A549 (cell line): ENCODE data around the gene TSPAN3. TPM values are rescaled to one million over a fixed set of nuclear protein-coding genes. Genes with fewer than 3 reads are reported as not detected.

Experiments used
- ATAC-seq, 2 experiments: fragments of 200-7000 bp in 1 of 2; fragments of >200 bp in 1 of 2; cut with Nextera tagmentation in 1 of 2; cut with Tn5 transposase in 1 of 2; 3 replicates each; pipeline versions ENCODE4 v1.8.0 to v1.9.1; 2018 to 2020; ENCODE audit warnings: mild to moderate bottlenecking in 1 of 2, moderate library complexity in 1 of 2
- CTCF ChIA-PET: fragments of 300-600 bp; sonication (Branson Sonifier 250); formaldehyde crosslinking; extraction: SDS; loops from one replicate; lab custom pipeline; 2021; ENCODE audit warnings: antibody characterized with exemption, inconsistent platforms; lab: Yijun Ruan, JAX
- POLR2A ChIA-PET: fragments of 350-600 bp; formaldehyde crosslinking; extraction: SDS; loops from one replicate; lab custom pipeline; 2021; ENCODE audit warnings: antibody characterized with exemption, inconsistent platforms; lab: Yijun Ruan, JAX
- DNase-seq, 2 experiments: peaks; one replicate each; pipeline versions ENCODE4 v3.0.0 to v3.0.0-alpha.2; 2011 to 2016; ENCODE audit warnings: low read depth in 1 of 2, low spot score in 1 of 2
- FAIRE-seq: peaks from 2 replicates; lab custom pipeline; 2011; peaks lifted over from hg19 to GRCh38; lab: Jason Lieb, UNC
- H3K27ac ChIP-seq, 2 experiments: fragments of >200 bp; sonication (Bioruptor Twin); formaldehyde crosslinking; 3 replicates each; pipeline ENCODE4 v1.5.1; 2016 to 2017
- H3K4me1 ChIP-seq: fragments of >200 bp; sonication (Bioruptor Twin); formaldehyde crosslinking; 3 replicates; pipeline ENCODE4 v1.6.1; 2016
- H3K4me2 ChIP-seq: fragments of >200 bp; sonication (Bioruptor Twin); formaldehyde crosslinking; 3 replicates; pipeline ENCODE4 v1.6.1; 2016
- H3K4me3 ChIP-seq: fragments of >200 bp; sonication (Bioruptor Twin); formaldehyde crosslinking; 3 replicates; pipeline ENCODE4 v1.5.1; 2016
- H3K9me3 ChIP-seq: fragments of >200 bp; sonication (Bioruptor Twin); formaldehyde crosslinking; 3 replicates; pipeline ENCODE4 v1.6.1; 2016
- BCL3 ChIP-seq: fragments of >200 bp; sonication (Bioruptor Twin); formaldehyde crosslinking; IDR thresholded peaks from 3 replicates; pipeline ENCODE4 v1.6.1; 2016
- CBX2 ChIP-seq: fragments of 200-600 bp; sonication (generic); IDR thresholded peaks from 2 replicates; pipeline ENCODE4 v1.6.1; 2016; ENCODE audit warnings: low read depth, mild to moderate bottlenecking, borderline replicate concordance
- CBX8 ChIP-seq: fragments of 200-600 bp; sonication (generic); IDR thresholded peaks from 2 replicates; pipeline ENCODE4 v1.6.1; 2016
- E2F6 ChIP-seq: IDR thresholded peaks from 2 replicates; pipeline ENCODE4 v1.6.1; 2012; ENCODE audit warnings: low read depth, borderline replicate concordance
- ELK1 ChIP-seq: fragments of 150-350 bp; IDR thresholded peaks from 2 replicates; pipeline ENCODE4 v1.6.1; 2014; ENCODE audit warnings: low read depth, mild to moderate bottlenecking, low read length
- EP300 ChIP-seq, 2 experiments: fragments of >200 bp; sonication (Bioruptor Twin); formaldehyde crosslinking; IDR thresholded peaks; 2 replicates in 1 of 2; 3 replicates in 1 of 2; pipeline ENCODE4 v1.6.1; 2016 to 2017
- ESRRA ChIP-seq: fragments of 150-350 bp; IDR thresholded peaks from 2 replicates; pipeline ENCODE4 v1.6.1; 2014; ENCODE audit warnings: mild to moderate bottlenecking, low read length, borderline replicate concordance
- FOSB ChIP-seq: fragments of 250-450 bp; sonication (Bioruptor Pico); IDR thresholded peaks from 2 replicates; pipeline ENCODE4 v1.5.0; 2020; ENCODE audit warnings: mild to moderate bottlenecking, moderate library complexity
- GATA3 ChIP-seq: IDR thresholded peaks from 2 replicates; pipeline ENCODE4 v1.6.1; 2012; ENCODE audit warnings: borderline replicate concordance
- HES2 ChIP-seq: fragments of >200 bp; sonication (Bioruptor Twin); formaldehyde crosslinking; IDR thresholded peaks from 2 replicates; pipeline ENCODE4 v1.6.1; 2016
- HMGXB4 ChIP-seq: fragments of 250-450 bp; sonication (Bioruptor Pico); IDR thresholded peaks from 2 replicates; pipeline ENCODE4 v1.5.0; 2021; ENCODE audit warnings: mild to moderate bottlenecking, moderate library complexity, borderline replicate concordance
- JUN ChIP-seq, 2 experiments: fragments of >200 bp; sonication (Bioruptor Twin); formaldehyde crosslinking; IDR thresholded peaks; 2 replicates in 1 of 2; 3 replicates in 1 of 2; pipeline ENCODE4 v1.6.1; 2016 to 2017
- JUNB ChIP-seq: fragments of >200 bp; sonication (Bioruptor Twin); formaldehyde crosslinking; IDR thresholded peaks from 2 replicates; pipeline ENCODE4 v1.6.1; 2016
- KDM1A ChIP-seq: fragments of 200-600 bp; sonication (generic); IDR thresholded peaks from 2 replicates; pipeline ENCODE4 v1.6.1; 2016; ENCODE audit warnings: low read depth, mild to moderate bottlenecking
- KDM5A ChIP-seq: fragments of 200-600 bp; sonication (generic); IDR thresholded peaks from 2 replicates; pipeline ENCODE4 v1.6.1; 2016; ENCODE audit warnings: antibody characterized with exemption, mild to moderate bottlenecking
- MAX ChIP-seq: IDR thresholded peaks from 2 replicates; pipeline ENCODE4 v1.6.1; 2012
- MYC ChIP-seq: IDR thresholded peaks from 2 replicates; pipeline ENCODE4 v1.6.1; 2012; ENCODE audit warnings: mild to moderate bottlenecking, inconsistent platforms, low read length, improper control_type of control experiment, borderline replicate concordance
- NFE2L2 ChIP-seq: fragments of 150-350 bp; conservative IDR thresholded peaks from 2 replicates; pipeline ENCODE4 v1.6.1; 2014; ENCODE audit warnings: low read length
- NPAS2 ChIP-seq: fragments of 250-450 bp; sonication (Bioruptor Pico); IDR thresholded peaks from 2 replicates; pipeline ENCODE4 v1.8.0; 2022; ENCODE audit warnings: mild to moderate bottlenecking, moderate library complexity, borderline replicate concordance
- NR3C1 ChIP-seq: fragments of >200 bp; sonication (Bioruptor Twin); formaldehyde crosslinking; IDR thresholded peaks from 3 replicates; pipeline ENCODE4 v1.6.1; 2017
- PBX3 ChIP-seq: IDR thresholded peaks from 2 replicates; pipeline ENCODE4 v1.6.1; 2012
- RAD21 ChIP-seq, 2 experiments: fragments of >200 bp in 1 of 2; sonication (Bioruptor Twin) in 1 of 2; formaldehyde crosslinking in 1 of 2; IDR thresholded peaks in 1 of 2; conservative IDR thresholded peaks in 1 of 2; 2 replicates in 1 of 2; 3 replicates in 1 of 2; pipeline ENCODE4 v1.6.1; 2012 to 2018; ENCODE audit warnings: inconsistent platforms in 1 of 2
- RARB ChIP-seq: fragments of 250-450 bp; sonication (Bioruptor Pico); IDR thresholded peaks from 2 replicates; pipeline ENCODE4 v1.8.0; 2021; ENCODE audit warnings: mild to moderate bottlenecking, moderate library complexity
- TFCP2L1 ChIP-seq: fragments of 250-450 bp; sonication (Bioruptor Pico); IDR thresholded peaks from 2 replicates; pipeline ENCODE4 v1.5.0; 2021; ENCODE audit warnings: mild to moderate bottlenecking
- TP53 ChIP-seq: fragments of 250-450 bp; sonication (Bioruptor Pico); IDR thresholded peaks from 2 replicates; pipeline ENCODE4 v1.5.0; 2021; ENCODE audit warnings: mild to moderate bottlenecking, moderate library complexity
- USF2 ChIP-seq: fragments of 450-650 bp; IDR thresholded peaks from 2 replicates; pipeline ENCODE4 v1.6.1; 2014; ENCODE audit warnings: antibody characterized with exemption
- WGBS: methylation state at CpG from one replicate; pipeline ENCODE4 v1.1.6; 2017; ENCODE audit errors: missing lambda C conversion rate; 5-methylcytosine and 5-hydroxymethylcytosine counted together
- polyA plus RNA-seq, 4 experiments: library from polyadenylated mRNA; depleted of rRNA in 3 of 4; stranded (reverse); fragments of >200 nt; fragmentation: RNase III in 1 of 4; extraction: RNeasy Plus Mini Kit Qiagen cat#74134 plus additional on column Dnase treatment in 1 of 4; gene quantifications; 2 replicates in 3 of 4; 3 replicates in 1 of 4; pipeline ENCODE4 v1.2.3, GENCODE V29; 2011 to 2017

TSPAN3 gene
- polyA plus RNA-seq, 2 of the 4 experiments (the other 2 are of a cell fraction) = 362 to 636 TPM

- no peaks in the 10 kb centered on the region for H3K9me3 ChIP-seq
- H3K4me1 ChIP-seq = no peaks in the 10 kb centered on the region
- FAIRE-seq (no peak), DNase-seq (no peak), ATAC-seq (no peak)
- TF ChIP-seq E2F6 = no peak
- no peak for TF ChIP-seq RAD21 (conservative IDR thresholded peaks at IDR 0.05 in 1 of 2, IDR thresholded peaks at IDR 0.05 in 1 of 2)
- TF ChIP-seq JUN (IDR thresholded peaks at IDR 0.05) = no peak
- no peak for TF ChIP-seq HES2
- no peak for TF ChIP-seq PBX3
- no peak for TF ChIP-seq RARB
- no peak for TF ChIP-seq BCL3
- TF ChIP-seq NPAS2 (CRISPR knock-in tag) = no peak
- TF ChIP-seq NFE2L2 = no peak
- no peak for TF ChIP-seq HMGXB4
- TF ChIP-seq MAX = no peak
- no peak for TF ChIP-seq FOSB (CRISPR knock-in tag)
- no peak for TF ChIP-seq ESRRA
- TF ChIP-seq JUNB = no peak
- TF ChIP-seq TFCP2L1 (CRISPR knock-in tag) = no peak
- no peak for TF ChIP-seq TP53 (CRISPR knock-in tag)
- TF ChIP-seq GATA3 = no peak
- TF ChIP-seq MYC = no peak
- no peak overlapping the region for H3K27ac ChIP-seq
- WGBS = 70% methylated on average over 4 of the region's 4 CpGs
- ChIA-PET POLR2A (no interaction called here), CTCF (interaction anchor here (1.0 to 6.0 kb wide), 6 partner anchors 8 to 722 kb away, joined by 3 to 47 read pairs (median 5); no protein-coding TSS in a partner anchor)
- H3K4me3 ChIP-seq = no peak overlapping the region
- H3K4me2 ChIP-seq = no peak overlapping the region
Measured at GRCh38 chr15:77099741-77100463, 29.0 kb upstream of the TSPAN3 start.

- 67% methylated on average over 4 of the region's 4 CpGs for WGBS
- H3K27ac ChIP-seq = no peak overlapping the region
- H3K4me1 ChIP-seq = no peaks in the 10 kb centered on the region
- ChIA-PET CTCF (interaction anchor here (0.6 to 4.7 kb wide), 3 partner anchors 8 to 401 kb away, joined by 3 to 23 read pairs (median 11); no protein-coding TSS in a partner anchor), POLR2A (no interaction called here)
- H3K4me2 ChIP-seq = no peak overlapping the region
- H3K9me3 ChIP-seq = no peaks in the 10 kb centered on the region
- no peak overlapping the region for H3K4me3 ChIP-seq
- TF ChIP-seq KDM1A (no peak), NPAS2 (CRISPR knock-in tag) (no peak), KDM5A (no peak), USF2 (no peak), NR3C1 (no peak), CBX8 (no peak), EP300 (IDR thresholded peaks at IDR 0.05) (no peak), ELK1 (no peak), CBX2 (no peak)
- no peak for DNase-seq
- no peak for FAIRE-seq
- ATAC-seq = no peak
Measured at GRCh38 chr15:77098572-77098971, 27.7 kb upstream of the TSPAN3 start.
